Ovary (tissue), 9 donors: Measurements from ENCODE around the gene P4HTM. TPM values are rescaled to one million over a fixed set of nuclear protein-coding genes. Genes with fewer than 3 reads are reported as not detected.

Experiments
- DNase-seq, 5 donors: peaks; one replicate each; pipeline ENCODE4 v3.0.0-alpha.2; 2019 to 2020
- H3K27ac ChIP-seq, 2 donors: fragments of 200-600 bp; one replicate each; pipeline versions ENCODE4 v1.5.1 to v1.8.0; 2019 to 2022
- H3K27me3 ChIP-seq: fragments of 200-600 bp; one replicate; pipeline ENCODE4 v1.8.0; 2022
- H3K36me3 ChIP-seq: fragments of 200-600 bp; sonication (generic); one replicate; pipeline ENCODE4 v1.5.1; 2019
- H3K4me1 ChIP-seq: one replicate; pipeline ENCODE4 v1.8.1; 2013; ENCODE audit warnings: mild to moderate bottlenecking, moderate library complexity; ENCODE audit not compliant: insufficient read depth
- H3K4me3 ChIP-seq: fragments of 200-600 bp; sonication (generic); one replicate; pipeline ENCODE4 v1.5.1; 2017
- H3K9me3 ChIP-seq, 2 donors: fragments of 200-600 bp in 1 of 2; sonication (generic) in 1 of 2; one replicate each; pipeline versions ENCODE4 v1.5.1 to v1.8.1; 2013 to 2019; ENCODE audit warnings: mild to moderate bottlenecking in 1 of 2, moderate library complexity in 1 of 2
- CTCF ChIP-seq, 3 donors: fragments of 450-650 bp in 2 of 3; fragments of 200-600 bp in 1 of 3; IDR thresholded peaks; one replicate each; pipeline versions ENCODE4 v1.5.1 to v1.8.0; 2016 to 2022; ENCODE audit warnings: antibody characterized with exemption in 3 of 3, mild to moderate bottlenecking in 1 of 3
- EP300 ChIP-seq: sonication (generic); formaldehyde crosslinking; IDR thresholded peaks from one replicate; pipeline ENCODE4 v1.6.1; 2017; ENCODE audit warnings: antibody characterized with exemption
- POLR2A ChIP-seq: fragments of 450-650 bp; IDR thresholded peaks from one replicate; pipeline ENCODE4 v1.6.1; 2017; ENCODE audit warnings: antibody characterized with exemption, mild to moderate bottlenecking, moderate library complexity
- WGBS, 3 donors: extraction: QIAGEN DNeasy Blood & Tissue Kit in 1 of 3; methylation state at CpG; one replicate each; pipeline versions ENCODE4 v1.1.5 to v1.1.7; 2013 to 2017; 5-methylcytosine and 5-hydroxymethylcytosine counted together
- intact Hi-C, 4 donors: fragments of 100-400 bp; cut with DNase I; formaldehyde crosslinking; loops; one replicate each; pipeline versions ENCODE4 v1.11.0 to v1.15.1; 2022 to 2023
- polyA plus RNA-seq, 2 donors: library from polyadenylated mRNA; stranded (reverse); fragments of 200-250 nt in 1 of 2; fragments of 350-450 nt in 1 of 2; fragmentation: Illumina TruSeq in 1 of 2; extraction: RNeasy Lipid Tissue Mini Kit (QIAGEN cat#74804) in 1 of 2; gene quantifications; one replicate each; pipeline ENCODE4 v1.2.3, GENCODE V29; 2013 to 2014
- total RNA-seq, 7 donors: library from RNA; depleted of rRNA in 2 of 7; stranded (reverse); fragments of >200 nt in 2 of 7; fragmentation: NEBNext Ultra II Directional in 3 of 7; extraction: Animal tissue kit (Norgen Biotek cat#: 25700) in 3 of 7; gene quantifications; one replicate each; pipeline versions ENCODE4 v1.1.0 to v1.2.4, GENCODE V29; 2016 to 2023
- donor health status: DM: no; HTN: no; CAD: no; lungs with moderate emphysema.
- donor health status: DM: no; HTN: no; CAD: no.
- donor health status: Bipolar disorder and iron deficiency.
- donor health status: DM: yes; HTN: yes; CAD: no.
- donor health status: DM: no; HTN: no; CAD: no.
- donor health status: DM: yes; HTN: yes; CAD: no.

The P4HTM gene
- total and polyA plus RNA-seq, 9 donors: 16.6 to 125 (median 41.0) TPM

- no peaks in the 10 kb centered on the region for H3K36me3 ChIP-seq
- H3K27me3 ChIP-seq: no peaks in the 10 kb centered on the region
- no peak overlapping the region for H3K4me3 ChIP-seq
- 52 to 66% (median 57%) methylated on average over 5 of the region's 5 CpGs for WGBS, 3 donors
- no peaks in the 10 kb centered on the region for H3K9me3 ChIP-seq
- TF ChIP-seq POLR2A (no peak), EP300 (no peak), CTCF (IDR thresholded peaks at IDR 0.05) (no peak)
- DNase-seq: peak in 2 of 5 donors; percentile 33 to 36
- H3K27ac ChIP-seq: no peak overlapping the region
- H3K4me1 ChIP-seq: peaks cover 9% of the 10 kb centered on the region
- intact Hi-C loops: loop anchor here in 1 of 4 donors (10.0 kb wide), 1 partner anchor 110 kb away; the partner anchor contains the start of gene ARIH2
Measured at GRCh38 chr3:49024449-49024848, 34.4 kb downstream of the P4HTM start.

- Histone ChIP-seq H3K27me3 (no peaks in the 10 kb centered on the region), H3K4me3 (no peak overlapping the region), H3K36me3 (no peaks in the 10 kb centered on the region), H3K27ac (no peak overlapping the region), H3K4me1 (peaks cover 9% of the 10 kb centered on the region), H3K9me3 (no peaks in the 10 kb centered on the region)
- TF ChIP-seq EP300 (no peak), POLR2A (no peak), CTCF (IDR thresholded peaks at IDR 0.05) (no peak)
- DNase-seq: peak in 2 of 5 donors; percentile 25 to 26
- 54 to 55% (median 55%) methylated on average over 11 to 13 of the region's 13 CpGs for WGBS, 3 donors
- intact Hi-C loops: loop anchor here in 1 of 4 donors (10.0 kb wide), 1 partner anchor 110 kb away; the partner anchor contains the start of gene ARIH2
Measured at GRCh38 chr3:49025005-49025792, 35.2 kb downstream of the P4HTM start.

GRCh38 chr3:49025793-49026520, 35.9 kb downstream of the P4HTM start:
- no peaks in the 10 kb centered on the region for H3K9me3 ChIP-seq
- peaks cover 9% of the 10 kb centered on the region for H3K4me1 ChIP-seq
- intact Hi-C loops: loop anchor here in 1 of 4 donors (10.0 kb wide), 1 partner anchor 111 kb away; the partner anchor contains the start of gene ARIH2
- DNase-seq: peak in 1 of 5 donors; percentile 28
- TF ChIP-seq EP300 (no peak), CTCF (IDR thresholded peaks at IDR 0.05) (no peak)
- 69 to 75% (median 72%) methylated on average over 8 of the region's 8 CpGs for WGBS, 3 donors
- H3K27me3 ChIP-seq: no peaks in the 10 kb centered on the region
- H3K27ac ChIP-seq: no peak overlapping the region
- no peaks in the 10 kb centered on the region for H3K36me3 ChIP-seq
- H3K4me3 ChIP-seq: no peak overlapping the region

- H3K27ac ChIP-seq: no peak overlapping the region
- H3K9me3 ChIP-seq: no peaks in the 10 kb centered on the region
- peaks cover 9% of the 10 kb centered on the region for H3K4me1 ChIP-seq
- no peak for TF ChIP-seq EP300
- H3K36me3 ChIP-seq: no peaks in the 10 kb centered on the region
- no peak overlapping the region for H3K4me3 ChIP-seq
- 86 to 91% (median 89%) methylated on average over 3 of the region's 3 CpGs for WGBS, 3 donors
- H3K27me3 ChIP-seq: no peaks in the 10 kb centered on the region
- intact Hi-C loops: loop anchor here in 1 of 4 donors (10.0 kb wide), 1 partner anchor 112 kb away; the partner anchor contains the start of gene ARIH2
- DNase-seq: peak in 1 of 5 donors; percentile 26
Measured at GRCh38 chr3:49026536-49026935, 36.5 kb downstream of the P4HTM start.
